DND-41 (cell line): ENCODE results near the gene ZC3H18.

Experiments used
- EZH2 ChIP-seq: IDR thresholded peaks from 3 replicates; pipeline ENCODE4 v1.6.1; 2012; ENCODE audit warnings: borderline replicate concordance, low read depth, mild to moderate bottlenecking, moderate library complexity, low read length, inconsistent platforms; ENCODE audit not compliant: severe bottlenecking
- TF ChIP-seq, protein P1 (sequence below): IDR thresholded peaks from 2 replicates; pipeline ENCODE4 v1.5.1; 2012; ENCODE audit warnings: borderline replicate concordance, low read length, moderate library complexity, mild to moderate bottlenecking; ENCODE audit not compliant: poor library complexity, severe bottlenecking; ENCODE audit errors: extremely low read depth

DNA sequence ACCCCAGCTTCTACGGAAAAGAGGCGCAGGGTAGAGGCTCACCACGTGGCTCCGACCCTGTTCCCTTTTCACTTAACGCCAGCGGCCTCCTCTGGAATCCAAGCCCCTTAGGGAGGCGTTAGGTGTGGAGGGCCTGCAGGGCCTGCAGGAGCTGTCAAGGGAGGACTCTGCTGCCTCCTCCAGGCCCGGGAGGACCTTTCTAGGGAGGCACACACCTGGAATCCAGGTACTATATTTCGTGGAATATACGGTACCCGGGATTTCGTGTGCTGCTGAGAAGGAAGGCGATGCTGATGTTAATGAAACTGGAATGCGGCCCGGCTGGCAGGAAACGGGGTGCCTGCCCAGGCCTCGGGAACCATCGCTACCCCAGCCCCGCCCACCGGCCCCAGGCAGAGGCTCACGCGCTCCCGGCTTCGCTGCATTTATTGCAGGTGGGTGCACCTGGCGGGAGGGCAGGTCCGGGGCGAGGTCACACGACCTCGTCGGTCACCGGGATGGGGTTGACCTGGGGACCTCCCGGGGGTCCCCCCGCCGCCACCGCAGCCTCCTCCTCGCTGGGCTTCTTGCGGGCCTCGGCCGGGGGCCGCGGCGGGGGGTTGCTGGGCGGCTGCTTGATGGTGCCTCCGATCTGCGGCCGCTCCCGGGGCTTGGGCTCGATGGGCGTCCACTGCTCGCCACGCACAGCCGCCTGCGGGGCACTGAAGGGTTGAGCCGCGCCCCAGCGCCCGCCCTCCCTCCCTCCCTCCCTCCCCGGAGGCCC is 72.9 kb downstream of the ZC3H18 start:
- TF ChIP-seq, protein P1, sequence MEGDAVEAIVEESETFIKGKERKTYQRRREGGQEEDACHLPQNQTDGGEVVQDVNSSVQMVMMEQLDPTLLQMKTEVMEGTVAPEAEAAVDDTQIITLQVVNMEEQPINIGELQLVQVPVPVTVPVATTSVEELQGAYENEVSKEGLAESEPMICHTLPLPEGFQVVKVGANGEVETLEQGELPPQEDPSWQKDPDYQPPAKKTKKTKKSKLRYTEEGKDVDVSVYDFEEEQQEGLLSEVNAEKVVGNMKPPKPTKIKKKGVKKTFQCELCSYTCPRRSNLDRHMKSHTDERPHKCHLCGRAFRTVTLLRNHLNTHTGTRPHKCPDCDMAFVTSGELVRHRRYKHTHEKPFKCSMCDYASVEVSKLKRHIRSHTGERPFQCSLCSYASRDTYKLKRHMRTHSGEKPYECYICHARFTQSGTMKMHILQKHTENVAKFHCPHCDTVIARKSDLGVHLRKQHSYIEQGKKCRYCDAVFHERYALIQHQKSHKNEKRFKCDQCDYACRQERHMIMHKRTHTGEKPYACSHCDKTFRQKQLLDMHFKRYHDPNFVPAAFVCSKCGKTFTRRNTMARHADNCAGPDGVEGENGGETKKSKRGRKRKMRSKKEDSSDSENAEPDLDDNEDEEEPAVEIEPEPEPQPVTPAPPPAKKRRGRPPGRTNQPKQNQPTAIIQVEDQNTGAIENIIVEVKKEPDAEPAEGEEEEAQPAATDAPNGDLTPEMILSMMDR = no peak
- no peak for TF ChIP-seq EZH2
